DMS114 treated with DMSO at 0.1 percent for 48 hours (cell line): ENCODE measurements around the gene UNC13C.

ENCODE experiments used
- DNase-seq: peaks from one replicate; lab custom pipeline; 2025; ENCODE audit not compliant: unreplicated experiment; lab: John Stamatoyannopoulos, UW

The UNC13C gene

GRCh38 chr15:54456413-54456812, 478.2 kb downstream of the UNC13C start:
- no peak for DNase-seq

GRCh38 chr15:54462511-54462913, 484.3 kb downstream of the UNC13C start:
- DNase-seq = no peak

GRCh38 chr15:54481819-54482218, 503.6 kb downstream of the UNC13C start:
- no peak for DNase-seq

GRCh38 chr15:54482251-54482650, 504.0 kb downstream of the UNC13C start:
- no peak for DNase-seq

- no peak for DNase-seq
Measured at GRCh38 chr15:54500330-54500729, 522.1 kb downstream of the UNC13C start.

- no peak for DNase-seq
Measured at GRCh38 chr15:54502416-54503075, 524.3 kb downstream of the UNC13C start.

- no peak for DNase-seq
Measured at GRCh38 chr15:54504695-54505094, 526.5 kb downstream of the UNC13C start.

- no peak for DNase-seq
Measured at GRCh38 chr15:54506977-54507524, 528.8 kb downstream of the UNC13C start.

GRCh38 chr15:54514601-54515000, 536.4 kb downstream of the UNC13C start:
- no peak for DNase-seq

GRCh38 chr15:54515664-54516582, 537.7 kb downstream of the UNC13C start:
- DNase-seq = no peak

- DNase-seq = no peak
Measured at GRCh38 chr15:54517366-54517765, 539.1 kb downstream of the UNC13C start.

GRCh38 chr15:54518156-54518882, 540.1 kb downstream of the UNC13C start:
- DNase-seq = no peak

GRCh38 chr15:54519577-54519976, 541.3 kb downstream of the UNC13C start:
- DNase-seq = no peak

GRCh38 chr15:54520616-54521015, 542.4 kb downstream of the UNC13C start:
- DNase-seq = no peak

- no peak for DNase-seq
Measured at GRCh38 chr15:54521206-54521605, 543.0 kb downstream of the UNC13C start.

- no peak for DNase-seq
Measured at GRCh38 chr15:54528021-54528420, 549.8 kb downstream of the UNC13C start.

GRCh38 chr15:54540721-54541120, 562.5 kb downstream of the UNC13C start:
- DNase-seq = no peak

- no peak for DNase-seq
Measured at GRCh38 chr15:54547491-54547890, 569.2 kb downstream of the UNC13C start.

- no peak for DNase-seq
Measured at GRCh38 chr15:54550954-54551353, 572.7 kb downstream of the UNC13C start.

- DNase-seq = no peak
Measured at GRCh38 chr15:54556231-54556630, 578.0 kb downstream of the UNC13C start.

- no peak for DNase-seq
Measured at GRCh38 chr15:54559405-54560069, 581.3 kb downstream of the UNC13C start.
